ENCODE results near the gene CORIN.

Gene CORIN

DNA sequence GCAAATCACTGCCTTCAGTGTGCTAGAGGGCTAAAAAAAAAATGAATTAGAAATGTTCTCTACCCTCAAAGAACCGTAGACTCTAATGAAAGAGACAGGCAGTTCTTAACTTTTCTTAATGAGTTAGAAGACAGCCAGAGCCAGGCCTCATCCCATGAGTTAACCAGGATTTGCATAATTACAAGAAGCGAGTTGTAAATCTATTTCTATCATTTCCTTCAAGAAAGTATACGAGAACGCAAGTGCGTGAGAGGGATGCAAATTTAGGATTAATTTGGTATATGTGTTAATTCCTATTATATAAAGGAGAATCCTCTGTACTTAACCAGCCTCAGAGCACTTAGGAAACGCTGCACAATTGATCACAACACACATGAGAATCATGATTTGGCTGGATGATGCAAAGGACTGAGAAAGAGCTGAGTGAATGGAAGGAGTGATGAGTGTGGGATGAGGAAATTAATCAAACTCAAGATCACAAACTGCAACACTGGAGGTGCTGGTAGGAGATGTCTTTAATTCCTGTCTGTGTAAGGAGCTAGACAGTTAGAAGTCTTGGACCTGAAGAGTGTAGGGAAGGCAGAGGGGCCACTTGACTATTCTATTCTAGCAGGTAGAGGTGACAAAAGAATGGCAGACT is 195.6 kb downstream of the CORIN start:
- no peak for DNase-seq (ENCODE audit: low read depth in 2 of 2)

GRCh38 chr4:47641755-47642154 is 196.1 kb downstream of the CORIN start:
- DNase-seq (ENCODE audit: low read depth in 2 of 2) = no peak

GRCh38 chr4:47640911-47641310 is 197.0 kb downstream of the CORIN start:
- no peak for DNase-seq (ENCODE audit: low read depth in 2 of 2)

- DNase-seq (ENCODE audit: low read depth in 2 of 2) = no peak
Observed at GRCh38 chr4:47639531-47639930, 198.3 kb downstream of the CORIN start.

GRCh38 chr4:47631161-47631560 is 206.7 kb downstream of the CORIN start:
- DNase-seq (ENCODE audit: low read depth in 2 of 2) = no peak

DNA sequence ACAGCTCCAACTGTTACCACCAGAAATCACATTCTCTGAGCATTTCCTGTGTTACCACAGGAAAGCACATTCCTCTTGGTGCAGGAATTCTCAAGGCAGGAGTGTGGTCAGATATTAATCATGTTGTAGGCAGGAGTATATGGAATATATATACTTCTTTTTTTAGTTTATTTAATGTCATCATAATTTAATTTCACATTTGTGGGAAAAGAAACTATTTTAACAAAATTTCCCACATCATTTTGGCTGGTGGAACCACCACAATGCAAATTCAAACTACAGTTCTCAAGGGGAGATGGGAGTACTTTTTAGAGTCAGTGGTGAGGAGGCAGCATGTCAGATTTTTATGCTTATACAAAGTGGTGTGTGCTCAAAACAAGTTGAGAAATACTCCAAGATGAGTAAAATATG is 213.8 kb downstream of the CORIN start:
- no peak for DNase-seq (ENCODE audit: low read depth in 2 of 2)

DNA sequence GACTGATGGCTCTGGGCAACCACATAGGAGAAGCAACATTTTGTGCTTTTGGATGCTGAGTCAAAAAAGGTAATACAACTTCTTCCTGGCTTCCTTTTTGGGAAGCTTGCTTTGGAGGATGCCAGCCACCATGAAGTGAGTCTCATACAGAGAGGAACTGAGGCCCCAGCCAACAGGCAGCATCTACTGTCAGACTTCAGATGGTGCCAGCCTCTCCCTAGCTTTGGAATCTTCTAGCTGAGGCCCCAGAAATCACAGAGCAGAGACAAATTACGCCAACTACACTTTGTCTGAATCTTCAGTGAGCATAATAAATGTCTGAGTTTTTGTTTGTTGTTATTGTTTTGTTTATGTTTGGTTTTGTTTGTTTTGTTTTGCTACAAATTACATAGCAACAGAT is 216.7 kb downstream of the CORIN start:
- no peak for DNase-seq (ENCODE audit: low read depth in 2 of 2)

GRCh38 chr4:47619691-47620090 is 218.2 kb downstream of the CORIN start:
- DNase-seq (ENCODE audit: low read depth in 2 of 2) = no peak

- DNase-seq (ENCODE audit: low read depth in 2 of 2) = no peak
Observed at GRCh38 chr4:47617607-47618006, 220.3 kb downstream of the CORIN start.

DNA sequence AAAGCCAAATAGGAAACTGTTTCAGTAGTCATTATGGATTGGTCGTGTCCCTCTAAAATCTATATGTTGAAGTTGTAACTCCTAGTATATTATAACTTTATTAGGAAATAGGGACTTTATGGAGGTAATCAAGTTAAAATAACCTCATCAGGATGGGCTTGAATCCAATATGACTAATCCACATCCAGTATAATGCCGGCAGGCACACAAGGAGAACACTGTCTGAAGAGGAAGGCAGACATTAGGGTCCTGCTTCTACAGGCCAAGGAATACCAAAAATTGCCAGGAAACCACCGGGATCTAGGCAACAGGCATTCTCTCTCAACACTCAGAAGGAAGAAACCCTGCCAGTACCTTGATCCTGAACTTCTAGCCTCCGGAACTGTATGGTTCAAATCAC is 222.5 kb downstream of the CORIN start:
- no peak for DNase-seq (ENCODE audit: low read depth in 2 of 2)

DNA sequence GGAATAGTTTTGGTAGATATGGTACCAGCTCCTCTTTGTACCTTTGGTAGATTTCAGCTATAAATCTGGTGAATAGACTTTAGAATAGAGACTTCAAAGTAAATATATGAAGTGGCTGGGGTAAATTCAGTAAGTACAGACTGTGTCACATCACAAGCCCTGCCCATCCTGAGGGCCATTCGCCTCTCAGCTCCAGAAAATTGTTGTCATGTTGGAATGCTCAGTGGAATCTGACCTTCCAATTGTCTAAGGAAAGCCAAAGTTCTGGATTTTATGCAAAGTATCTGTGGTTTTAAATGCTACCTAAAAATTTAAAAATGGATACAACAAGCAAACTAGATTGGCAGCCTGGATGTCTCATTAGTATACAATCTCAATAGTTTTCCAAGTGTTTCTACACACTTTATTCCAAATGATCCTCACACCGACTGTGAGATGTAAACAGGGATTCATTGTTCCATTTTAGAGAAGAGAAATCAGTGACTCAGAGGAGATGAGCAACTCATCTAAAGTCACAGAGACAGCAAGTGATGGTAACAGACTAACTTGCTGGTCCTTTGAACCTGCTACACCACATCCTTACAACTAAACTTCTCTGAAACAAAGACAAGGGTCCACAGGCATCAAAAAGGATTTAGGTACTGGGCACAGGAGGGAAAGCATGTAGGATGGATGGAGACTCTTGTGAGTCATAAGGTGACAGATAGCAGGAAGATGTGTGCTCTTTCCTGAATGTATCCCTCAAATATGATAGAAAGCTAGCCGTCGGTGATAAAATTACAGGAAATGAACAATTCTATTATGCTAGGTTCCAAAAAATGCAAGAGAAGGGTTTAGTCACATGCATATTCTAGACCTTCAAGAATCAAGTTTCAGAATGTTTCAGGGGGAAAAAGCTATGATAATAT is 225.5 kb downstream of the CORIN start:
- no peak for DNase-seq (ENCODE audit: low read depth in 2 of 2)

DNA sequence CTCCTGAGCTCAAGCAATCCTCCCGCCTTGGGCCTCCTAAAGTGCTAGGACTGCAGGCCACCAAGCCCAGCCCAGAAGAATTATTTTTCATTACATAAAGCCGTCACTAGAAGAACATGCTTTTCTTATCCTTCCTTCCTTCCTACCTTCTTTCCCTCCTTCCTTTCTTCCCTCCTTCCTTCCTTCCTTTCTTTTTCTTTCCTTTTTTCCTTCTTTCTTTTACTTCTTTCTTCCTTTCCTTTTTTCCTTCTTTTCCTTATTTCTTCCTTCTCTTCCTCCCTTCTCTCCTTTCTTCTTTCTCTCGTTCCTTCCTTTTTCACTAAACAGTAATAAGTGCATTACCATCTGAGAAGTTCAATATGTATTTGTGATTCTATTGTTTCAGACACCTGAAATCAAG is 231.4 kb downstream of the CORIN start:
- no peak for DNase-seq (ENCODE audit: low read depth in 2 of 2)

DNA sequence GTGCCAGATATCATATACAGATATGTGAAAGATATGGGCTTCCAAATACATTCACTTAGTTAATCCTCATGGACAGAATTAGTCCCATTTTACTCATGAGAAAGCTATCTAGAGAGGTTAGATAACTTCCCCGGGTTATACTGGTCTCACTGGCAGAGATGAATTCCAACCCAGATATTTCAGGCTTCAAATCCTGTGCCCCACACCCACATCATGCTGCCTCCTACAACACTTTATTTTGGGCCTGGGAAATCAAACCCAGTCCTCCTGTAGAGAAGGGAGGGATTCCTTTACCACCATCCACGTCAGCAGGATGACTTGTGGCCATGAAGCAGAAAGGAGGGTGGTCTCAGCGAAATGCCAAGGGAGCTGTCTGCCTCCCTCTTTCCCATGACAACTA is 239.0 kb downstream of the CORIN start:
- no peak for DNase-seq (ENCODE audit: low read depth in 2 of 2)

DNA sequence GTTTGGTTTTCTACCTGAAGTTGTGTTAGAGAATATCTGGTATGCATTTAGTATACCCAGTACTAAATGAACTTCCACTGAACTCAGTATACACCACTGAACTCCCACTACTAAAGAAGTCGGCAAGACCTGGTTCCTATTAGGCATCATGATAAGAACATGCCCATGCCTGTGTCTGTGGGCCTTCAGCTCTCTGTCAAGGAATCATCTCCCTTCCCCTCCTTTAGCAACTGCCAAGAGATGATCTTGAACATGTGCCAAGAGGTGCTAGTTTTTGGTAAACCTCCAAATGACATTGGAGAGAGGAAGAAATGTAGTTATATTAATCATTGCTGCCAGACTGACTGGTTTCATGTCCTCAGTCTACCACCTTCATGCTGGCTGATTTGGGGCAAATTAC is 239.5 kb downstream of the CORIN start:
- no peak for DNase-seq (ENCODE audit: low read depth in 2 of 2)

- no peak for DNase-seq (ENCODE audit: low read depth in 2 of 2)
Observed at GRCh38 chr4:47597696-47598095, 240.2 kb downstream of the CORIN start.

DNA sequence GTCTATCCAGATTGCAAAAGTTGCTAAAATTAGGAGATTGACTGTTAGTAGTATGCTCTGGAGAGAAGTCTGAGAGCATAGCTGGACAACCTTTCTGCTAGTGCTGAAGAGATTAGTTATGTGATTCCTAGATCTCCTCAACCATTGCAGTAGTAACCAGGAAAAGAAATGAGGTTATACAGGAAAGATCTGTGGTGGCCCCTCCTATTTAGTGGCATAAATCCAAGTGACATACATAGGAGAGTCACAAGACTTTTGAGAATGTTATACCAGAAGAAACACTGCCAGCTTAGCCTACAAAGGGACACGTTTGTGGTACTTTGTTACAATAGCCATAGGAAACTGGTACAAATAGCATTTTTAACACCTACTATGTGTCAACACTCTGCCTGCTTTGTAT is 247.5 kb downstream of the CORIN start:
- no peak for DNase-seq (ENCODE audit: low read depth in 2 of 2)

GRCh38 chr4:47579235-47579634 is 258.6 kb downstream of the CORIN start:
- DNase-seq (ENCODE audit: low read depth in 2 of 2) = no peak

DNA sequence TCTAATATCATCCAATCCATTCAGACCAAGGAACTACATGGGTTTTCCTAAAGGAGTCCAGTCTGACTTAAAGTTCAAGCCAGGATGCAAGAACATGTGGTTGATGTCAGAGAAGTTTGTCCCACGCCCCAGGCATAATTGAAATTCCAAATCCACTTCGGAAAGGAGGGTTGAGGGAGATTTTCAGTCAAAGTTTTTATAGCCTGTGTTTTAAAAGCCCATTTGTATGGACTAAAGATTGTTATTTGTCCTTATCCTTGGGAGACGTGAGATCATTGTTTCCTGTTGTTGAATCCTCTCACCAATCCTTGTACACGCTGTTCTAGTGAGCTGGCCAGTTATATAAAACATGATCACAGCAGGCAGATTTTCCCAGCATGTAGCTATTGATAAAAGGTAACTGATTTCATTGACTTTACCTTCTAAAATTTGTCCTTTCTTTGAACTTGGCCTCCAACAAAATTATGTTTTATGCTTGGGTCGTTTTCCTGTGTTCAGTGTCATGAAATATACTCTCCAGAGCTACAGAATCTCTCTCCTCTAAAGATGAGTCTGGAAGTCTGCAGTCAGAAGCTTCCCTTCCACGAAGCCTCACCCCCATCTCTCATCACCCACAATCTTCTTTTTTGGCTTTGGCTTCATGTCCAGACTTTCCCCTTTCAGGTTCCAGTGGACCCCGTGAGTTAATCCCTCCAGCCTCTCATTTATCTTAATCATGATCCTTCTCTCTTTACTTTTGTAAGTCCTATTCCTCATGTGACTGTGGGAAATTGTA is 259.9 kb downstream of the CORIN start:
- DNase-seq (ENCODE audit: low read depth in 2 of 2) = no peak

DNA sequence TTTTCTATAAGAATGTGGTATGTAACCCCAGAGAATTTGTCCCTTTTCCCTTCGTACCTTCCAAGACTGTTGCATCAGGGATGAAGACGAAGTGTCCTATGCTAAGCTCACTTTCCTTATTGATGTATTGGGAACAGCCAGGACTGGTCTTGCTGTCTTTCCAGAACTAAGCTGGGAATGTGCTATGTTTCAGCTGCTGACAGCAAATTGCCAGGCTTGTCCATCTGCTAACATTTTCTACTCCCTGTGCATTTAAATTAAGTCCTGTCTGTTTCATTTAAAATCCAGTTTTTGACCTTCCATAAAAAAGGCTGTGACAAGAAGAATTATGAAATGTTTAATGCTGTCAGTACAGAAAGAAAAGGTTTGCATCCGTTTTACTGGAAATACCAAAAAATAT is 264.9 kb downstream of the CORIN start:
- no peak for DNase-seq (ENCODE audit: low read depth in 2 of 2)

DNA sequence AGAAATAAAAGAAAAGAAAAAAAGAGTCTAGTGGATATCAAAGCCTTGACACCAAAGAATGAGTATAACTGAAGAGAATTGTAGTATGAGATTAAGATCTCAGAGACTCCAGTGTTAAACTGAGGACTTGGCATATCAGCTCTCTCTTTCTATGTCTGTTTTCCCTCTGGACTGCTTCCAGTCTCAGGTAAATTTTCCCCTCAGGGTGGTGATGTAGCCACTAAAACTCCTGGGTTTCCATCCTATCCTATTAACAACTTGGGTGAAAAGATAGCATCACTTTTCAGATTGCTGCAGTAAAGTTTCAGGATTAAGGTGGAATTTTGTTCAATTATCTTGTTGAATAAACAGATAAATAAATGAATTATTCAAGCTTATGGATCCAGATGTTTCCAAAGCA is 267.1 kb downstream of the CORIN start:
- no peak for DNase-seq (ENCODE audit: low read depth in 2 of 2)

DNA sequence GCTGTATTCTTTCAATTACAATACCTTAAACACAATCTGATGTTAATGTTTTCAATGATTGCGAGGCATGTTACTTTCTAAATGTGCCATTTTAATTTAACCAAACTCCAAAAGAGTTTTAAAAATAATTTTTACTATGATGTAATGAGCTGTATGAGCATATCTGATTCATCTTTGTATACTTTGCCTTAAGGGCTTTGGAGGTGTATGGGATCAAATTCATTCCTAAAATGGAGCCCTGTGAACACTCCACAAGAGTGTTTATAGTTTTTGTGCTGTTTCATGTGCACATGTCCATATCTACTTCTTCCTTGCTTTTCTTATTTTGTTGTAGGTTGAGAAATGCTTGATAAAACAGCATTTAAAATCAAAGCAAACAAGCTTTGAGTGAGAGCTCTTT is 270.4 kb downstream of the CORIN start:
- DNase-seq (ENCODE audit: low read depth in 2 of 2) = no peak

DNA sequence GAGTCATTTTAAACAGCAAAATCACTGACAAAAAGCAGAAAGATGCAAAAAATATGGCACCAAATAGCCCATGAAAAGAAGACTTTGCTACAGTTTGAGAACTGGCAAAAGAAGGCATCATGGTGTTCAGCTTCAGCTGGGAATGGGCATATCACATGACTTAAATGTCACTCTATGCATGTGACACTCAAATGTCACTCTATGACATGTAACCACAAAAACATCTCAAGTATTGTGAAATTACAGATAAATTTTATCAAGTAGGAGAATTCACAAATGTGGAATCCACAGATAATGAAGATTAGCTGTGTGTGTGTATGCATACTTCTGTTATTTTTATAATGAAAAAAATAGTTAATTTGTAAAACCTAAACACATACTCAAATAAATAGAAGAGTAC is 270.9 kb downstream of the CORIN start:
- DNase-seq (ENCODE audit: low read depth in 2 of 2) = no peak

GRCh38 chr4:47566566-47566965 is 271.3 kb downstream of the CORIN start:
- no peak for DNase-seq (ENCODE audit: low read depth in 2 of 2)
